HUDEP-2 (cell line): ENCODE results near the gene SDE2.
A peak's percentile ranks its signal among the peaks of the same experiment; 100 is the strongest.
"Not testable (repeated sequence)": the region's sequence is repeated elsewhere in the genome, so short reads cannot be mapped to it uniquely, and the experiment has no call there.

Experiments
- DNase-seq, 76 experiments: peaks; one replicate each; lab custom pipeline; 2025; ENCODE audit not compliant: unreplicated experiment in 76 of 76; lab: John Stamatoyannopoulos, UW

Gene SDE2

GRCh38 chr1:226007126-226007892 is 8.2 kb upstream of the SDE2 start:
- DNase-seq = not testable (repeated sequence)

- DNase-seq = no peak
Measured at GRCh38 chr1:226006686-226007085, 7.5 kb upstream of the SDE2 start.

GRCh38 chr1:226004396-226004795 is 5.3 kb upstream of the SDE2 start:
- DNase-seq = no peak

- no peak for DNase-seq
Measured at GRCh38 chr1:226003502-226004170, 4.5 kb upstream of the SDE2 start.

GRCh38 chr1:226002667-226003501 is 3.7 kb upstream of the SDE2 start:
- DNase-seq = peak in 75 of 76 experiments; percentile 34 to 94 (median 81)

- peak in 57 of 76 experiments; percentile 10 to 69 (median 37) for DNase-seq
Measured at GRCh38 chr1:226001963-226002666, 3.0 kb upstream of the SDE2 start.

GRCh38 chr1:226001088-226001487 is 1.9 kb upstream of the SDE2 start:
- no peak for DNase-seq

- peak in 1 of 76 experiments; percentile 10 for DNase-seq
Measured at GRCh38 chr1:226000493-226001081, 1.4 kb upstream of the SDE2 start.

- DNase-seq = peak in 19 of 76 experiments; percentile 10 to 78 (median 65)
Measured at GRCh38 chr1:225999912-226000337, 782 bp upstream of the SDE2 start.

GRCh38 chr1:225998560-225999226 is 450 bp downstream of the SDE2 start:
- peak in 2 of 76 experiments; percentile 10 to 24 for DNase-seq

GRCh38 chr1:225996946-225997545 is 2.1 kb downstream of the SDE2 start:
- no peak for DNase-seq

GRCh38 chr1:225995919-225996864 is 3.0 kb downstream of the SDE2 start:
- peak in 21 of 76 experiments; percentile 6 to 47 (median 21) for DNase-seq

GRCh38 chr1:225990705-225991464 is 8.3 kb downstream of the SDE2 start:
- no peak for DNase-seq

GRCh38 chr1:225987491-225988316 is 11.4 kb downstream of the SDE2 start:
- DNase-seq = peak in 15 of 76 experiments; percentile 4 to 48 (median 21)

GRCh38 chr1:225981714-225982113 is 17.4 kb downstream of the SDE2 start:
- no peak for DNase-seq
